HL-60 (cell line): ENCODE data around the gene CREBBP.

Experiments
- DNase-seq, 2 experiments: peaks; one replicate each; pipeline ENCODE4 v3.0.0-alpha.2; 2010 to 2020; ENCODE audit warnings: low read depth in 1 of 2, low spot score in 1 of 2
- H3K27ac ChIP-seq: fragments of 250-450 bp; sonication (Bioruptor Pico); replicated peaks from 2 replicates; pipeline ENCODE4 v1.5.1; 2020; ENCODE audit warnings: mild to moderate bottlenecking, moderate library complexity
- H3K27me3 ChIP-seq: fragments of 250-450 bp; sonication (Bioruptor Pico); 2 replicates; pipeline ENCODE4 v1.5.1; 2021; ENCODE audit warnings: mild to moderate bottlenecking, moderate library complexity; ENCODE audit not compliant: insufficient read depth, poor library complexity, severe bottlenecking
- H3K4me3 ChIP-seq: replicated peaks from 2 replicates; pipeline ENCODE4 v1.5.1; 2011; ENCODE audit warnings: mild to moderate bottlenecking, control low read depth, low read length; ENCODE audit not compliant: insufficient read depth
- CTCF ChIP-seq: IDR thresholded peaks from one replicate; pipeline ENCODE4 v1.5.1; 2011; ENCODE audit warnings: low read length, control low read depth, inconsistent platforms; ENCODE audit not compliant: insufficient read depth
- GABPA ChIP-seq: IDR thresholded peaks from 2 replicates; pipeline ENCODE4 v1.6.1; 2012; ENCODE audit warnings: low read depth
- POLR2AphosphoS5 ChIP-seq: IDR thresholded peaks from 2 replicates; pipeline ENCODE4 v1.6.1; 2012; ENCODE audit warnings: low read depth
- SPI1 ChIP-seq: IDR thresholded peaks from 2 replicates; pipeline ENCODE4 v1.6.1; 2012; ENCODE audit warnings: low read depth, mild to moderate bottlenecking, borderline replicate concordance
- TF ChIP-seq, protein P1 (sequence below): IDR thresholded peaks from 2 replicates; pipeline ENCODE4 v1.6.1; 2012; ENCODE audit warnings: low read depth; ENCODE audit not compliant: insufficient replicate concordance

CREBBP gene

GRCh38 chr16:3876695-3877094 is 3.8 kb downstream of the CREBBP start:
- H3K4me3 ChIP-seq: no peak overlapping the region
- no peak for DNase-seq
- H3K27ac ChIP-seq: no peak overlapping the region
- no peaks in the 10 kb centered on the region for H3K27me3 ChIP-seq
- TF ChIP-seq CTCF: no peak
- TF ChIP-seq POLR2AphosphoS5: no peak

DNA sequence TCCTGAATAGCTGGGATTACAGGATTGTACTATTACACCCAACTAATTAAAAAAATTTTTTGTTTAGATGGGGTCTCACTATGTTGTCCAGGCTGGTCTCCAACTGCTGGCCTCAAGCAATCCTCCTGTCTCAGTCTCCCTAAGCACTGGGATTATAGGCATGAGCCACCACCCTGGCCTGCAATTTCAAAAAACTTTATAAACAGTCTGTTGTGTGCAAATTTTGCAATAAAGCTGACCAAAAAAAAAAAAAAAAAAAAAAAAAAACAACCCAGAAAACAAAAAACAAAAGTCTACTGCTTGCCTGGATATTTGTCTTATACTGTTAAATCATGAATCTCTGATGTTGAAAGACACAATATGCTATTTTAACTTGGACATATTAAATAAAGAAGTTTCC is 4.4 kb downstream of the CREBBP start:
- TF ChIP-seq, protein P1, sequence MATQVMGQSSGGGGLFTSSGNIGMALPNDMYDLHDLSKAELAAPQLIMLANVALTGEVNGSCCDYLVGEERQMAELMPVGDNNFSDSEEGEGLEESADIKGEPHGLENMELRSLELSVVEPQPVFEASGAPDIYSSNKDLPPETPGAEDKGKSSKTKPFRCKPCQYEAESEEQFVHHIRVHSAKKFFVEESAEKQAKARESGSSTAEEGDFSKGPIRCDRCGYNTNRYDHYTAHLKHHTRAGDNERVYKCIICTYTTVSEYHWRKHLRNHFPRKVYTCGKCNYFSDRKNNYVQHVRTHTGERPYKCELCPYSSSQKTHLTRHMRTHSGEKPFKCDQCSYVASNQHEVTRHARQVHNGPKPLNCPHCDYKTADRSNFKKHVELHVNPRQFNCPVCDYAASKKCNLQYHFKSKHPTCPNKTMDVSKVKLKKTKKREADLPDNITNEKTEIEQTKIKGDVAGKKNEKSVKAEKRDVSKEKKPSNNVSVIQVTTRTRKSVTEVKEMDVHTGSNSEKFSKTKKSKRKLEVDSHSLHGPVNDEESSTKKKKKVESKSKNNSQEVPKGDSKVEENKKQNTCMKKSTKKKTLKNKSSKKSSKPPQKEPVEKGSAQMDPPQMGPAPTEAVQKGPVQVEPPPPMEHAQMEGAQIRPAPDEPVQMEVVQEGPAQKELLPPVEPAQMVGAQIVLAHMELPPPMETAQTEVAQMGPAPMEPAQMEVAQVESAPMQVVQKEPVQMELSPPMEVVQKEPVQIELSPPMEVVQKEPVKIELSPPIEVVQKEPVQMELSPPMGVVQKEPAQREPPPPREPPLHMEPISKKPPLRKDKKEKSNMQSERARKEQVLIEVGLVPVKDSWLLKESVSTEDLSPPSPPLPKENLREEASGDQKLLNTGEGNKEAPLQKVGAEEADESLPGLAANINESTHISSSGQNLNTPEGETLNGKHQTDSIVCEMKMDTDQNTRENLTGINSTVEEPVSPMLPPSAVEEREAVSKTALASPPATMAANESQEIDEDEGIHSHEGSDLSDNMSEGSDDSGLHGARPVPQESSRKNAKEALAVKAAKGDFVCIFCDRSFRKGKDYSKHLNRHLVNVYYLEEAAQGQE: no peak
- TF ChIP-seq CTCF (no peak), SPI1 (no peak), POLR2AphosphoS5 (no peak), GABPA (no peak)
- DNase-seq: no peak
- H3K27ac ChIP-seq: no peak overlapping the region
- H3K27me3 ChIP-seq: no peaks in the 10 kb centered on the region
- H3K4me3 ChIP-seq: no peak overlapping the region

DNA sequence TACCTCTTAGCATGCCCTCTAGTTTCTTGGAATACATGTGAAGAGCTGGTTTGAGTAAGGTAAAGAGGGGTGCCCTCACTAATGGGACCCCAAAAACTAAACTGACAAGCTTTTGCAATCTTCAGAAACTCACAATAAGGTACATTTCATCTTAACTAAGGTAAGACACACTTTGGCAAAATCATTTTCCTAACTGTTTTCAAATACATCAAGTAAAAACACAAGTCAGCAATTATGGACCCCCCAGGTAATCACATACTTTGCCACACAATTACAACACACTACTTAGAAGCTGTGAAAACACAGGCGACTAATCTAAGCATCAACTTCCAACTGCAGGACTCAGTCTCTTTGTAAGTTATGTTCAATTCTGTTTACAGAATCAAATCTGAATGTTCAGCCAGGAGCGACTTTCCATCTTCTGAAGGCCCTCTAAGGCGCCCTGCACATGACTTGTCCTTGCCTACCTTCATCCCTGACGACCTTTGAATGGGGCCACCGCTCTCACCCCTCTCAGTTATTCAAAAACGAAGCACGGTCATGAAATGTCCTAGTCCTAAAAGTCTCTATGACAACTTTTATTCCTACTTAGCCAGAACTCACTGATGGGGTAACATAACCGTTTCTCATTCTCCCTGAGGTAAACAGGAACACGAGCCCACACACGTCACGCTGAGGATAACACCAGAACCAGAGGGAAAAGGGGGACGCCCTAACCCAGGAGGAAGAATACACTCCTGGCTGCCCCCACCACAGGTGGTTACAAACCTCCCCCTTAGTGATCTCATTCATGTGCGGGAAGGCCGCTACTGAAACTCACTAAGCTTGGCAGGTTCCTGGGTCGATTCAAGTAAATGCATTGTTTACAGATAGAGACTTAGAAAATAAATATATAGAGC is 5.5 kb downstream of the CREBBP start:
- Histone ChIP-seq H3K27ac (no peak overlapping the region), H3K4me3 (no peak overlapping the region), H3K27me3 (no peaks in the 10 kb centered on the region)
- DNase-seq: no peak
- TF ChIP-seq GABPA: no peak
- TF ChIP-seq CTCF: no peak
- TF ChIP-seq SPI1: no peak
- TF ChIP-seq POLR2AphosphoS5: no peak
- TF ChIP-seq, protein P1: no peak

DNA sequence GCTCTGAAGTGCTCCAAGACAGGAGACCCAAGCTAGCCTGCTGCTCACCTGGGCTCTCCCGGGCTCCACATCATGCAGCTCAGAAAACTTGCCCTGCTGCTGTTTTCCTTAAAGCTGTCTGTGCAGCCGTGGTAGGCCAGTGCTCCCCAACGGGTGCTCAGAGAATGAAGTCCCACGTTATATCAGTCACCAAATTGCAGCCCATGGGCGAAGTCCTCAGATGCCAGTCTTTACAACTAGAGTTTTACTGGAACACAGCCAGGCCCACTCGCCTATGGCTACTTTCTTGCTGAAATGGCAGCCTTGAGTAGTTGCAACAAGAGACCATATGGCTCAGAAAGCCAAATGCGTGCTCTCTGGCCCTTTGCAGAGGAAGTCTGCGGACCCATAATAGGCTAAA is 6.3 kb downstream of the CREBBP start:
- no peak overlapping the region for H3K27ac ChIP-seq
- H3K27me3 ChIP-seq: no peaks in the 10 kb centered on the region
- no peak overlapping the region for H3K4me3 ChIP-seq
- no peak for DNase-seq
- TF ChIP-seq GABPA (no peak), CTCF (no peak), POLR2AphosphoS5 (no peak), SPI1 (no peak)
- TF ChIP-seq, protein P1: no peak
